H1 (cell line): Measurements from ENCODE around the gene OAT. TPM values are rescaled to one million over a fixed set of nuclear protein-coding genes. Genes with fewer than 3 reads are reported as not detected.

Experiments
- GTF2F1 ChIP-seq: IDR thresholded peaks from 2 replicates; pipeline ENCODE4 v1.6.1; 2012; ENCODE audit warnings: low read depth, low read length, improper control_type of control experiment, borderline replicate concordance
- SAP30 ChIP-seq: fragments of 300-600 bp; sonication (generic); IDR thresholded peaks from 2 replicates; pipeline ENCODE4 v1.7.1; 2012; ENCODE audit warnings: low read length, moderate library complexity, mild to moderate bottlenecking, inconsistent platforms; ENCODE audit not compliant: insufficient read depth, insufficient replicate concordance
- polyA plus RNA-seq, 7 experiments: library from polyadenylated mRNA; depleted of rRNA in 3 of 7; stranded (reverse) in 5 of 7; unstranded in 2 of 7; fragments of >200 nt in 5 of 7; fragments of 200-250 nt in 2 of 7; gene quantifications; 1 replicate in 5 of 7; 2 replicates in 1 of 7; 4 replicates in 1 of 7; pipeline versions ENCODE4 v1.2.1 to v1.2.3, GENCODE V29; 2011 to 2013; ENCODE audit warnings: missing spikeins in 2 of 7, mixed read lengths in 2 of 7
- total RNA-seq: library from RNA; stranded (reverse); fragmentation: NEBNext Ultra II Directional; extraction: Animal tissue kit (Norgen Biotek cat#: 25700); gene quantifications from 2 replicates; pipeline ENCODE4 v1.2.1, GENCODE V29; 2021

The OAT gene
- total and polyA plus RNA-seq, 2 of the 8 experiments (the other 6 are each of a cell fraction or from before 2014, with no cell fraction given) = 67.8 to 121 TPM

- TF ChIP-seq SAP30 (no peak), GTF2F1 (no peak)
These were observed 45.6 kb upstream of the OAT start (continued) for GRCh38 chr10:124464028-124464965.
